H1 (cell line): Measurements from ENCODE around the gene GABRQ. TPM values are rescaled to one million over a fixed set of nuclear protein-coding genes. Genes with fewer than 3 reads are reported as not detected.
"Not testable (repeated sequence)": the region's sequence is repeated elsewhere in the genome, so short reads cannot be mapped to it uniquely, and the experiment has no call there.

Experiments used
- CTCF ChIA-PET: fragments of 300-600 bp; sonication (Branson Sonifier 250); formaldehyde crosslinking; loops from one replicate; lab custom pipeline; 2021; ENCODE audit not compliant: partially characterized antibody; lab: Charles Lee
- POLR2A ChIA-PET: fragments of 300-600 bp; sonication (Branson Sonifier 250); formaldehyde crosslinking; loops from one replicate; lab custom pipeline; 2021; ENCODE audit warnings: inconsistent platforms; ENCODE audit not compliant: partially characterized antibody; lab: Charles Lee
- DNase-seq, 2 experiments: peaks; one replicate each; pipeline versions ENCODE4 v3.0.0 to v3.0.0-alpha.2; 2010 to 2022; ENCODE audit warnings: low spot score in 2 of 2, low read depth in 1 of 2, mixed read lengths in 1 of 2
- FAIRE-seq: peaks from 2 replicates; lab custom pipeline; 2011; peaks lifted over from hg19 to GRCh38; lab: Jason Lieb, UNC
- H2AFZ ChIP-seq: 2 replicates; pipeline ENCODE4 v1.8.1; 2012; ENCODE audit warnings: low read length, inconsistent platforms
- H2AK5ac ChIP-seq: 2 replicates; pipeline ENCODE4 v1.6.1; 2013; ENCODE audit warnings: low read depth, low read length
- H2BK120ac ChIP-seq: replicated peaks from 2 replicates; pipeline ENCODE3; 2013; ENCODE audit warnings: low read depth, low read length, inconsistent platforms
- H2BK12ac ChIP-seq: 2 replicates; pipeline ENCODE4 v1.6.1; 2013; ENCODE audit warnings: low read depth, low read length
- H2BK15ac ChIP-seq: 2 replicates; pipeline ENCODE4 v1.6.1; 2013; ENCODE audit warnings: low read length
- H2BK20ac ChIP-seq: 2 replicates; pipeline ENCODE4 v1.6.1; 2013; ENCODE audit warnings: low read length
- H2BK5ac ChIP-seq: 2 replicates; pipeline ENCODE4 v1.6.1; 2013; ENCODE audit warnings: low read depth, low read length
- H3K14ac ChIP-seq: 2 replicates; pipeline ENCODE4 v1.6.1; 2013; ENCODE audit warnings: inconsistent platforms; ENCODE audit not compliant: insufficient read length
- H3K18ac ChIP-seq: 2 replicates; pipeline ENCODE4 v1.6.1; 2013; ENCODE audit warnings: low read length; ENCODE audit errors: extremely low read depth
- H3K23ac ChIP-seq: 2 replicates; pipeline ENCODE4 v1.6.1; 2013; ENCODE audit warnings: inconsistent platforms; ENCODE audit not compliant: insufficient read length
- H3K23me2 ChIP-seq: 2 replicates; pipeline ENCODE4 v1.6.1; 2013; ENCODE audit warnings: low read depth, low read length
- H3K27ac ChIP-seq: 2 replicates; pipeline ENCODE4 v1.6.1; 2011; ENCODE audit warnings: low read depth, low read length, inconsistent platforms
- H3K27me3 ChIP-seq, 4 experiments: replicated peaks in 1 of 4; 1 replicate in 1 of 4; 2 replicates in 3 of 4; pipeline versions ENCODE4 v1.6.1 to v1.8.1; 2011 to 2013; ENCODE audit warnings: low read length in 3 of 4, mild to moderate bottlenecking in 3 of 4, inconsistent platforms in 2 of 4, mixed read lengths in 2 of 4, moderate library complexity in 1 of 4; ENCODE audit not compliant: control insufficient read depth in 3 of 4, insufficient read depth in 3 of 4; ENCODE audit errors: extremely low read depth in 1 of 4
- H3K36me3 ChIP-seq, 4 experiments: 2 replicates each; pipeline versions ENCODE4 v1.6.1 to v1.8.1; 2011 to 2013; ENCODE audit warnings: mild to moderate bottlenecking in 4 of 4, low read length in 3 of 4, moderate library complexity in 2 of 4, control low read depth in 1 of 4, inconsistent platforms in 1 of 4; ENCODE audit not compliant: insufficient read depth in 4 of 4, control insufficient read depth in 2 of 4
- H3K4ac ChIP-seq: replicated peaks from 2 replicates; pipeline ENCODE3; 2013; ENCODE audit warnings: low read length, low read depth, mixed read lengths, inconsistent platforms; ENCODE audit not compliant: insufficient read length
- H3K4me1 ChIP-seq, 4 experiments: replicated peaks in 1 of 4; 1 replicate in 1 of 4; 2 replicates in 3 of 4; pipeline versions ENCODE4 v1.6.1 to v1.8.1; 2011 to 2013; ENCODE audit warnings: low read length in 3 of 4, inconsistent platforms in 2 of 4, mixed read lengths in 1 of 4; ENCODE audit not compliant: insufficient read depth in 4 of 4, control insufficient read depth in 3 of 4
- H3K4me2 ChIP-seq, 2 experiments: 2 replicates each; pipeline versions ENCODE4 v1.6.1 to v1.8.1; 2011 to 2013; ENCODE audit warnings: low read depth in 2 of 2, low read length in 2 of 2, control low read depth in 1 of 2, inconsistent platforms in 1 of 2, mild to moderate bottlenecking in 1 of 2; ENCODE audit not compliant: insufficient read depth in 1 of 2
- H3K4me3 ChIP-seq, 4 experiments: fragments of 200-600, 300-600 bp in 1 of 4; sonication (generic), shearing (Covaris generic), sonication (Bioruptor Twin) in 1 of 4; 2 replicates each; pipeline versions ENCODE4 v1.5.1 to v1.8.1; 2011 to 2016; ENCODE audit warnings: low read length in 4 of 4, low read depth in 3 of 4, control low read depth in 2 of 4, inconsistent platforms in 2 of 4, mild to moderate bottlenecking in 2 of 4, mixed read lengths in 1 of 4, moderate library complexity in 1 of 4; ENCODE audit not compliant: insufficient read depth in 2 of 4; ENCODE audit errors: extremely low read depth in 1 of 4
- H3K56ac ChIP-seq: replicated peaks from 2 replicates; pipeline ENCODE3; 2013; ENCODE audit warnings: low read depth, mild to moderate bottlenecking, mixed read lengths, low read length, inconsistent platforms; ENCODE audit not compliant: insufficient read length
- H3K79me1 ChIP-seq: 2 replicates; pipeline ENCODE4 v1.6.1; 2013; ENCODE audit warnings: low read depth, low read length, control low read depth
- H3K79me2 ChIP-seq, 2 experiments: 2 replicates each; pipeline versions ENCODE4 v1.6.1 to v1.8.1; 2012 to 2013; ENCODE audit warnings: low read length in 2 of 2, mild to moderate bottlenecking in 2 of 2, inconsistent platforms in 1 of 2; ENCODE audit not compliant: insufficient read depth in 2 of 2, control insufficient read depth in 1 of 2
- H3K9ac ChIP-seq, 4 experiments: replicated peaks in 1 of 4; 1 replicate in 1 of 4; 2 replicates in 3 of 4; pipeline versions ENCODE4 v1.6.1 to v1.8.1; 2011 to 2013; ENCODE audit warnings: low read depth in 3 of 4, low read length in 3 of 4, control low read depth in 2 of 4, mild to moderate bottlenecking in 2 of 4, moderate library complexity in 2 of 4, inconsistent platforms in 1 of 4; ENCODE audit errors: extremely low read depth in 1 of 4
- H3K9me3 ChIP-seq, 2 experiments: 2 replicates each; pipeline versions ENCODE4 v1.6.1 to v1.8.1; 2012 to 2013; ENCODE audit warnings: mild to moderate bottlenecking in 2 of 2, moderate library complexity in 2 of 2, control low read depth in 1 of 2, inconsistent platforms in 1 of 2, low read depth in 1 of 2, low read length in 1 of 2, mixed read lengths in 1 of 2; ENCODE audit not compliant: insufficient read depth in 2 of 2
- H4K20me1 ChIP-seq, 2 experiments: replicated peaks in 1 of 2; 2 replicates each; pipeline versions ENCODE3 to v1.8.1; 2011 to 2013; ENCODE audit warnings: inconsistent platforms in 2 of 2, low read length in 2 of 2, mild to moderate bottlenecking in 1 of 2; ENCODE audit not compliant: insufficient read depth in 2 of 2, control insufficient read depth in 1 of 2
- H4K5ac ChIP-seq: 2 replicates; pipeline ENCODE4 v1.6.1; 2013; ENCODE audit warnings: low read length, low read depth, mixed read lengths, inconsistent platforms; ENCODE audit not compliant: insufficient read length
- H4K8ac ChIP-seq: 2 replicates; pipeline ENCODE4 v1.8.0; 2013; ENCODE audit warnings: mild to moderate bottlenecking, moderate library complexity, low read length, inconsistent platforms; ENCODE audit not compliant: insufficient read depth; ENCODE audit errors: extremely low read depth
- H4K91ac ChIP-seq: replicated peaks from 2 replicates; pipeline ENCODE3; 2013; ENCODE audit warnings: low read length, mixed read lengths, inconsistent platforms; ENCODE audit not compliant: insufficient read length
- WGBS, 2 experiments: shearing (Covaris generic) in 1 of 2; methylation state at CpG; one replicate each; pipeline versions ENCODE4 v1.1.6 to v1.1.7; 2013 to 2015; ENCODE audit warnings: low lambda C conversion rate in 2 of 2, mixed read lengths in 2 of 2, inconsistent platforms in 1 of 2, low coverage in 1 of 2, missing lambda C conversion rate in 1 of 2; ENCODE audit not compliant: insufficient replicate concordance in 2 of 2, insufficient coverage in 1 of 2, insufficient read length in 1 of 2; ENCODE audit errors: extremely low coverage in 1 of 2, missing lambda C conversion rate in 1 of 2; 5-methylcytosine and 5-hydroxymethylcytosine counted together
- polyA plus RNA-seq, 7 experiments: library from polyadenylated mRNA; depleted of rRNA in 3 of 7; stranded (reverse) in 5 of 7; unstranded in 2 of 7; fragments of >200 nt in 5 of 7; fragments of 200-250 nt in 2 of 7; gene quantifications; 1 replicate in 5 of 7; 2 replicates in 1 of 7; 4 replicates in 1 of 7; pipeline versions ENCODE4 v1.2.1 to v1.2.3, GENCODE V29; 2011 to 2013; ENCODE audit warnings: missing spikeins in 2 of 7, mixed read lengths in 2 of 7
- total RNA-seq: library from RNA; stranded (reverse); fragmentation: NEBNext Ultra II Directional; extraction: Animal tissue kit (Norgen Biotek cat#: 25700); gene quantifications from 2 replicates; pipeline ENCODE4 v1.2.1, GENCODE V29; 2021

The GABRQ gene
- total and polyA plus RNA-seq, 2 of the 8 experiments (the other 6 are each of a cell fraction or from before 2014, with no cell fraction given): 6.3 to 9.6 TPM

- H3K27ac ChIP-seq, H3K18ac ChIP-seq, H4K91ac ChIP-seq, H4K20me1 ChIP-seq, H3K14ac ChIP-seq, H3K23ac ChIP-seq, H3K56ac ChIP-seq, H2BK5ac ChIP-seq, H3K4me1 ChIP-seq, H3K4me3 ChIP-seq, FAIRE-seq, H2BK12ac ChIP-seq, POLR2A ChIA-PET, H2BK15ac ChIP-seq, H2AK5ac ChIP-seq, H4K5ac ChIP-seq, H2BK20ac ChIP-seq, H3K9me3 ChIP-seq, H3K9ac ChIP-seq, DNase-seq, H2AFZ ChIP-seq, H3K4ac ChIP-seq, H3K4me2 ChIP-seq, H2BK120ac ChIP-seq, H3K36me3 ChIP-seq, H3K79me1 ChIP-seq, H3K23me2 ChIP-seq, H3K79me2 ChIP-seq, H4K8ac ChIP-seq, H3K27me3 ChIP-seq: not testable (repeated sequence)
- WGBS, 2 experiments: 82% methylated on average over 1 of the region's 3 CpGs; no CpG with 5 or more reads in 1 of the 2 experiments
- CTCF ChIA-PET: interaction anchor here (1.0 kb wide), 1 partner anchor 15 kb away, joined by 3 read pairs; no protein-coding TSS in a partner anchor
These were observed 37.0 kb downstream of the GABRQ start for GRCh38 chrX:152674652-152675051.

GRCh38 chrX:152681012-152681411, 43.3 kb downstream of the GABRQ start:
- no CpG with 5 or more reads among the region's 3 CpGs for WGBS, 2 experiments
- H3K27ac ChIP-seq, H3K4me1 ChIP-seq, H3K79me2 ChIP-seq, H3K56ac ChIP-seq, H4K8ac ChIP-seq, H3K9me3 ChIP-seq, H4K5ac ChIP-seq, DNase-seq, H4K20me1 ChIP-seq, POLR2A ChIA-PET, H2BK12ac ChIP-seq, H3K23me2 ChIP-seq, H3K14ac ChIP-seq, H2BK20ac ChIP-seq, H3K9ac ChIP-seq, H3K79me1 ChIP-seq, H2AK5ac ChIP-seq, H3K36me3 ChIP-seq, H2BK120ac ChIP-seq, H2BK5ac ChIP-seq, H4K91ac ChIP-seq, H3K18ac ChIP-seq, H3K4me2 ChIP-seq, H2BK15ac ChIP-seq, H3K27me3 ChIP-seq, H3K4ac ChIP-seq, CTCF ChIA-PET, H2AFZ ChIP-seq, H3K4me3 ChIP-seq, H3K23ac ChIP-seq: not testable (repeated sequence)
- peak; percentile 94 for FAIRE-seq
